Endometrial microvascular endothelial cells (primary cell): Measurements from ENCODE around the gene ACSF3. TPM values are rescaled to one million over a fixed set of nuclear protein-coding genes. Genes with fewer than 3 reads are reported as not detected.
"Not testable (repeated sequence)": the region's sequence is repeated elsewhere in the genome, so short reads cannot be mapped to it uniquely, and the experiment has no call there.

ENCODE experiments used
- in situ Hi-C: cut with HindIII; loops from 2 replicates; pipeline ENCODE4 v1.10.0; 2017; ENCODE audit warnings: low sequenced_read_pairs, low pct_unique_long_range_greater_than_20kb; ENCODE audit errors: inconsistent ontology term
- total RNA-seq: library from RNA; depleted of rRNA; stranded (reverse); fragments of >200 nt; gene quantifications from one replicate; pipeline ENCODE4 v1.2.3, GENCODE V29; 2015; ENCODE audit errors: inconsistent ontology term

Gene ACSF3
- total RNA-seq, 1 donor from 2014 or later: 29.0 TPM

DNA sequence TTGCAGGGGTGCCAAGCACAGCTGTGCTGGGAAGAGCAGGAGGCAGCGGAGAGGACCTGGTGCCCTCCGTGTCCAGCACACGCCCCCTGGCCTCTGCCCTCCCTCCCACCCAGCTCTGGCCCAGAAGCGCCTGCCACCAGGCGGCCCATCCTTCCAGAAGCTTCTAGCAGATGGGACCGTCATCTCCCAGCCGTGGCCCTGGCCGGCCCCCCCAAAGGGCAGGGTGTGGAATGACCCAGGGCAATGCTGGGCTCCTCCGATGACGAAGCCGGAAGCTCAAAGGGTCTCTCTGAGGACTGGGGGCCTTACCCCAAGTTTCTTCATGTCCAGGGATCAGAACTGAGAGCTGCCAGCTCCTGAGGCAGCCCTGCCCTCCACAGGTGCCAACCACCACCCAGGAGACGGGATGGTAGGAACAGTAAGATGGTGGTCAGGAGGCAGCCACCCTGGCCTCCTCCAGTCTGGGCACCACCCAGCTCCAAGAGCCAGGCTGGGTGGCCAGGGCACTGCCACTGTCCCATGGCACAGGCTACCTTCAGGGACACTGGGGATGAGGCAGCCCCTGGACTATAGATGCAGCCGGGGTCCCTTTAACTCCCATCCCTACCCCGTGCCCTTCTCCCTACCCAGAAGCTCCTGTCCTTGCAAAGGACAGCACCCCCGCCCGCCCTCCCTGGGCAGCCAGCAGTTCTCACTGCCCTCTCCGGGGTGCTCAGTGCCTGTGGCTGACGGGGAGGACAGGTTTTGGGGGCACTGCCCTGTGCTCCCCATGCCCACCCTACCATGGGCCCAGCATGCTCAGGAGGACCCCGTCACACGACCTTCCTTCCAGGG is 71.4 kb downstream of the ACSF3 start:
- in situ Hi-C loops: no loop called here

DNA sequence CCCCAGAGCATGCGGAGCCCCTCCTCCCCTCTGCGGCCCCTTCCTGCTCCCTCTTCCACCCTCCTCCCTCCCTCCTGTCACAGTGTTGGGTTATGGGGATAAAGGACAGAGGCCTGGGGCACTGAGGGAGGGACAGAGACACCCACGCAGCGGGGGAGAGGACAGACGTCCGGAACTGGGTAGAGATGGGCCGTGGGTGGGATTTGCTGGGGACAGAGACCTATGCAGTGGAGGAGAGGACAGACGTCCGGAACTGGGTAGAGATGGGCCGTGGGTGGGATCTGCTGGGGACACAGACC is 72.0 kb downstream of the ACSF3 start:
- in situ Hi-C loops: not testable (repeated sequence)

DNA sequence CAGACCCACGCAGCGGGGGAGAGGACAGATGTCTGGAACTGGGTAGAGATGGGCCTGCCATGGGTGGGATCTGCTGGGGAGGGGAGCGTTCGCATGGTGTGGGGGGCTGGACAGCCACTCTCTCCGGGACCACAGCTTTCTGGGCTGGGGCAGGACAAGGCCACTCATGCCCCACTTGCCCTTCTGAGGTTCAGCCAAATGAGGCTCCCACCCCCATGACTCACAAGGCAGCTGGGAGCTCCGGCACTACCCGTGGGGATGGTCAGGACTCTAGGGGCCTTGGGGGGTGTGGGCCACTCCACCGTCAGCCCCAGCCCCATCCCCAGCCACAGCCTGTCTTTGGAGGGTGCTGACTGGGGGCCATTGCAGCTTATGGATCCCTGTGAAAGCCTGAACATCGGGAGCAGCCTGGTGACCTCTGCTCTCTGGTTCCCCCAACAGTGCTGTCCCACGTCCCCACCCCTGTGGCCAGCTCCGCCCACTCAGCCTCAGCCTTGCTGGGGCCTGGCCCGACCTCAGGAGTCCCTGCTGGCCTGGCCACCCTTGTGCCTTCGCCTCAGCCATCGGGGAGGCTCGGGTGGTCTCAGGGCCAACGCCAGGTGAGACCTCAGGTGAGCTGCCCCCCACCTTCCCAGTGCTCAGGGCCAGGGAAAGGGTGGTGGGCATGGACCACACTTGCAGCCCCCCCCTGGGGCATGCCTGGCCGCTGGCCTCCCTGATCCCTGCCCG is 73.2 kb downstream of the ACSF3 start:
- in situ Hi-C loops: no loop called here

DNA sequence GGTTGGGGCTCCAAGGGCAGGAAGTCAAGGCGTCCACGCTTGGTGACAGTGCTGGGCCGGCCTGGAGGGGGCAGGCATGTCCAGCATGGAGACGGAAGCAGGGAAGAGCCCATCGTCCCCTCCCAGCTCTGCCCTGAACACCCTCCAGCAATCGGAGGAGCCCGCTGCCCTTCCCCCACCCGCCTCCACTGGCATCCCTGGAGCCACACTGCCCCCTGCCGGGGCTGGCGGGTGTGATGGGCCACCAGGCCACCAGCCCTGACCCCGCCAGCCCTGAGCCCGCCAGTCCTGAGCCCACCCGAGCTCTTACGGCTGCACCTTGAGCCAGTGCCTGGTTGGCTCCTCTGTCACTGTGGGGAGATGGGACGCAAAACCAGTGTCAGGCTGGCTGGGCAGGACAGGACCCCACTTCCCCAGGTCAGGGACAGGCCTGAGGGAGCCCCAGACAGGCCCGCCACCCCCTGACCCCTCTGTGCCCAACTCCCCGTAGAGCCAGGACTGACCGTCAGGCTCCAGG is 73.8 kb downstream of the ACSF3 start:
- in situ Hi-C loops: no loop called here

- in situ Hi-C loops: no loop called here
Observed at GRCh38 chr16:89168381-89169189, 74.9 kb downstream of the ACSF3 start.

GRCh38 chr16:89169778-89170177 is 76.1 kb downstream of the ACSF3 start:
- in situ Hi-C loops: no loop called here

- in situ Hi-C loops: no loop called here
Observed at GRCh38 chr16:89170346-89171215, 76.9 kb downstream of the ACSF3 start.

- in situ Hi-C loops: no loop called here
Observed at GRCh38 chr16:89171216-89172170, 77.8 kb downstream of the ACSF3 start, which contains the start of gene CDH15. TSS of gene CDH15 (plus strand) at chr16:89171748. CDS start at chr16:89171832, 84 bp downstream.

GRCh38 chr16:89172171-89172527 is 78.5 kb downstream of the ACSF3 start:
- in situ Hi-C loops: no loop called here

GRCh38 chr16:89172528-89173173 is 79.0 kb downstream of the ACSF3 start:
- in situ Hi-C loops: no loop called here

DNA sequence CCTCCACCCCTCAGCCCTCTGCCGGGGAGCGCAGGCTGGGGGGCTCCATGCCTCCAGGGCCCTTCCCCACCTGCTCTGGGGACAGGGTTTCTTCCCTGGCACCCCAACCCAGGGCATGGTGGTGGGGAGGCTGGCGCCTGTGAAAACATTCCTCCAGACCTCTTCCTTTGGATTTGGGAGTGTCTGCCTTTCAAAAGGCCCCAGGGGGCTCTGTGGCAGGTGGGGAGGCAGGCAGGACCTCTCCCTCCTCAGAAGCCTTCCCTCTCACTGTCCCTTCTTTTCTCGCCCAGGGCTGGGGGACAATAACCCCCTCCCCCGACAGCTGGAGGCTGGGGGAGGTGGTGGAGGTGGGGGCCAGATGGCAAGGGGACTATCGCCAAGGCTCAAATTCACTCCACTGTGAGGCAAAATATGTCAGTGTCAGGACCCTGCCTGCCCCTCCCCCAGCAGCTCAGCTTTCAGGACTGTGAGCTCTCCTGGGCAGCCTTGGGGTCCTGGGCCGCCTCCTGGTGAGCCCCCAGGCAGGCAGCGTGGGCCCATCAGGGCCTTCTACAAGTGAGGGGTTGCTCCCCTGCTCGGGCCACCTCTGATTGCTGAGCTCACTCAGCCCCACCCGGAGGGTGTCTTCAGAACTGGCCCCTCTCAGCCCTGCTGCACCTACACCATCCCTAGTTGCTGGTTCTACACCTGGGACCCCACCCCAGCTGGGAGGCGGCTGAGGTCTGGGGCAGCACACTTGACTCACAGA is 79.7 kb downstream of the ACSF3 start:
- in situ Hi-C loops: no loop called here

DNA sequence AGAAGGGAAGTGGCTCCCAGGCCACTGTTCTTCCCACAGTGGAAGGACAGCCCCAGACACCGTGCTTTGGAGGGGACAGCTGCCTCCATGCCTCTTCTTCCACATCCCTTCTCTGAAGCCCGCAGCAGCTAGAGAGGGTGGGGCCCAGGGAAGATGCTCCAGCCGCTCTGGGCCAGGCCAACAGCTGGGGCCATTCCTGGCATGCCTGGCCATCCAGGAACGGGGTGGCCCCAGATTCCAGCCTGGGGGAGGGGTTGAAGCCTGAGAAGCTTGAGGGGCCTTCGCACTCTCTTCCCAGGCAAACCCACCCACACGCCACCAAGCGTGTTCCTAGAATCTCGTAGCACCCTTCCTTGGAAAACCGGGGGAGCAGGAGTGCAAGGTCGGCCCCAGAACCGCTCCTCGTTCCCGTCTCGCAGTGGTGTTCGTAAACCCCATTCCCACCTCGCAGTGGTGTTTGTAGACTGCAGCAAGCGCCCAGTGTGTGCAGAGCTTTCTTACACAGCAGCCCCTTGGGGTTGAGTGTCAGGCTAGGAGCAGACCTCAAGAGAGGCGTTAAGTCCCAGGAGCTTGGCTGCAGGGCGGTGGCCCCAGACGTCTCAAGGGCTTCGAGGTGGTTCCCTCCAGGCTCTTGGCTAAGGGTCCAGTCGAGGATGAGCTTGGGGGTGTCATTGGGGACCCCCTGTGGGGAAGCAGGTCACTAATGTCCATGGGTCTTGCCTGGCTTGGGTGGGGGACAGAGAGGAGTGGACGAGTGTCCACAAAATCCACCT is 80.6 kb downstream of the ACSF3 start:
- in situ Hi-C loops: no loop called here

GRCh38 chr16:89174877-89175276 is 81.2 kb downstream of the ACSF3 start:
- in situ Hi-C loops: no loop called here

DNA sequence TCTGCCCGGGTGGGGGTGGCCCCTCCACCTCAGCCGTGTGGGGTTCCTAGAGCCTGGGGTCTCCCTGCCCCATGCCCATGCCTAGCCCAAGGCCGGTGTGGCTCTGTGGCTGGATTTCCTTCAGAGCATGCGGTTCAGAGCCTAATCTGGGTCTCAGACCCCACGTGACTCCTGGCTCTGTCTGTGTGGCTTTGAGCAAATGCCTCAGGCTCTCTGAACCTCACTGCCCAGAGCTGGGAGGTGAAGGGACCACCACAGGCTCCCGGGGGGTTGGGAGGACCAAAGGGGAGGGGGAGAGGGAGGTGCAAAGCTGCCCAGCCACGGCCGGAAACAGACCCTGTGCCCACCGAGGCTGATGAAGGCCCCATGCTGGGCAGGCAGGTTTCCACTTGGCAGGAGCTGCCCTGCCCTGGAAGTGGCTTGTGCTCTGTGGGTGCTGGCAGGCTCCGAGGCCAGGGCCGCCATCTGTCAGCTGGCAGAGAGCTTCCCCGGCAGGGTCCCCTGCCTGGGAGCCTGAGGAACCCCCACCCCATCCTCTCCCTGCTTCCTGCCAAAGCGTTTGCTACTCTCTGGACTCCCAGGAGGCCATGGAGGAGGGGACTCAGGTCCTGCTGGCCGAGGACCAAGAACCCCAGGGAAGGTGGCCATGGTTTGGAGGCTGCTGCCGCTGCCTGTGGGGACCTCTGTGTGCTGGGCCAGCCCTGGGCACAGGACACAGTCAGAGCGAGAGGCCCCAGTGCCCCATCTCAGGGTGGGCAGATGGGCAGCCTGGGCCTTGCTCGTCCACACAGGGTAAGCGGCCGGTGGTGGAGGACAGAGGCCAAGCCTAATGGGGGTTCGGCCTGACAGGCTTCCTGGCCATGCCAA is 81.9 kb downstream of the ACSF3 start:
- in situ Hi-C loops: no loop called here

DNA sequence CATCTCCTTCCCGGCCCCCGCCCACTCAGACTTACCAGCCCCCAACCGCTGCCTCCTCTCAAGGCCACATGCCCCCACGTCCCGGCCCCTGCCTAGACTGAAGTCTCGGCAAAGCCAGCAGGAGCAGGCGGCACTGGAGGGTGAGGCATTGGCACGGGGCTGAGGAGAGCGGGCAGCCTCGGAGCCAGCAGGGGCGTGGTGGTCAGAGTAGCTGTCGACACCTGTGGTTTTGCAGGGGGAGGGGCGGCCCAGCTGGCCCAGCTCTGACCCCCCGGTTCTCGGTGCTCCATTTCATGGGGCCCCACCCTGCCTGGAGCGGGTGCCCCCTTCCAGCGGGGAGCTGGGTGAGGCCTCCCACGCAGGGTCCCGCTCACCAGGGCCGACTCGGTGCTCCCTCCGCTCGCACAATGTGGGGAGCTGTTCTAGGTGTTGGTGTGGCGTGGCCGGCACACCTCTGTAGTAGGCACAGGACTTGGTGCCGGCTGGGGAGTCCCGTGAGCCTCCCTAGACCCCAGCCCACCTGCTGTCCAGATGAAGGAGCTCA is 82.6 kb downstream of the ACSF3 start:
- in situ Hi-C loops: no loop called here
